Transverse colon (tissue), 4 donors: ENCODE results near the gene TBC1D19.

Experiments used
- POLR2A ChIP-seq: fragments of 450-650 bp; IDR thresholded peaks from one replicate; pipeline ENCODE4 v1.6.1; 2016; ENCODE audit warnings: antibody characterized with exemption, mild to moderate bottlenecking, moderate library complexity
- POLR2AphosphoS5 ChIP-seq, 3 donors: sonication (generic); formaldehyde crosslinking; IDR thresholded peaks; one replicate each; pipeline ENCODE4 v1.6.1; 2016; ENCODE audit warnings: antibody characterized with exemption in 3 of 3
- TF ChIP-seq, protein P1 (sequence below), 5 experiments: fragments of 200-600 bp in 3 of 5; fragments of 450-650 bp in 2 of 5; sonication (generic) in 3 of 5; IDR thresholded peaks; 1 replicate in 2 of 5; 2 replicates in 3 of 5; pipeline ENCODE4 v1.5.1; 2016 to 2017; ENCODE audit warnings: antibody characterized with exemption in 5 of 5, inconsistent platforms in 3 of 5, mild to moderate bottlenecking in 2 of 5, moderate library complexity in 1 of 5

DNA sequence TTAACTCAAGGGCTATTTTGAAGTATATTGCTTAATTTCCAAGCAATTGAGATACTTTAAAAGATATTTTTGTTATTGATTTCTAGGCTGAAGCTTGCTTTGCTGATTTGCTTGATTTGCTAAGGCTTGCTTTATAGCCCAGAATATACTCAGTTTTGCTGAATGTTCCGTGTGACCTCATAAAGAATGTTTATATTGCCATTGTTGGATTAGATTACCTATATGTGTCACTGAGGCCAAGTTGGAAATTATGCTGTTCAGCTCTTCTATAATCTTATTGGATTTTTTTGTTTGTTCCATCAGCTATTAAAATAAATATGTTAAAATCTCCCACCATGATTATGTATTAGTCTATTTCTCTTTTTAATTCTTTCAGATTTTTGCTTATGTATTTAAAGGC is 13.0 kb downstream of the TBC1D19 start:
- TF ChIP-seq POLR2A (no peak), POLR2AphosphoS5 (IDR thresholded peaks at IDR 0.05) (no peak)
- TF ChIP-seq, protein P1, sequence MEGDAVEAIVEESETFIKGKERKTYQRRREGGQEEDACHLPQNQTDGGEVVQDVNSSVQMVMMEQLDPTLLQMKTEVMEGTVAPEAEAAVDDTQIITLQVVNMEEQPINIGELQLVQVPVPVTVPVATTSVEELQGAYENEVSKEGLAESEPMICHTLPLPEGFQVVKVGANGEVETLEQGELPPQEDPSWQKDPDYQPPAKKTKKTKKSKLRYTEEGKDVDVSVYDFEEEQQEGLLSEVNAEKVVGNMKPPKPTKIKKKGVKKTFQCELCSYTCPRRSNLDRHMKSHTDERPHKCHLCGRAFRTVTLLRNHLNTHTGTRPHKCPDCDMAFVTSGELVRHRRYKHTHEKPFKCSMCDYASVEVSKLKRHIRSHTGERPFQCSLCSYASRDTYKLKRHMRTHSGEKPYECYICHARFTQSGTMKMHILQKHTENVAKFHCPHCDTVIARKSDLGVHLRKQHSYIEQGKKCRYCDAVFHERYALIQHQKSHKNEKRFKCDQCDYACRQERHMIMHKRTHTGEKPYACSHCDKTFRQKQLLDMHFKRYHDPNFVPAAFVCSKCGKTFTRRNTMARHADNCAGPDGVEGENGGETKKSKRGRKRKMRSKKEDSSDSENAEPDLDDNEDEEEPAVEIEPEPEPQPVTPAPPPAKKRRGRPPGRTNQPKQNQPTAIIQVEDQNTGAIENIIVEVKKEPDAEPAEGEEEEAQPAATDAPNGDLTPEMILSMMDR (IDR thresholded peaks at IDR 0.05), result no peak
